DMS 273 (cell line): ENCODE results near the gene NME4.

Experiments
- DNase-seq: peaks from one replicate; lab custom pipeline; 2025; ENCODE audit not compliant: unreplicated experiment; lab: John Stamatoyannopoulos, UW

The NME4 gene

GRCh38 chr16:363110-363765 is 33.8 kb upstream of the NME4 start:
- no peak for DNase-seq

DNA sequence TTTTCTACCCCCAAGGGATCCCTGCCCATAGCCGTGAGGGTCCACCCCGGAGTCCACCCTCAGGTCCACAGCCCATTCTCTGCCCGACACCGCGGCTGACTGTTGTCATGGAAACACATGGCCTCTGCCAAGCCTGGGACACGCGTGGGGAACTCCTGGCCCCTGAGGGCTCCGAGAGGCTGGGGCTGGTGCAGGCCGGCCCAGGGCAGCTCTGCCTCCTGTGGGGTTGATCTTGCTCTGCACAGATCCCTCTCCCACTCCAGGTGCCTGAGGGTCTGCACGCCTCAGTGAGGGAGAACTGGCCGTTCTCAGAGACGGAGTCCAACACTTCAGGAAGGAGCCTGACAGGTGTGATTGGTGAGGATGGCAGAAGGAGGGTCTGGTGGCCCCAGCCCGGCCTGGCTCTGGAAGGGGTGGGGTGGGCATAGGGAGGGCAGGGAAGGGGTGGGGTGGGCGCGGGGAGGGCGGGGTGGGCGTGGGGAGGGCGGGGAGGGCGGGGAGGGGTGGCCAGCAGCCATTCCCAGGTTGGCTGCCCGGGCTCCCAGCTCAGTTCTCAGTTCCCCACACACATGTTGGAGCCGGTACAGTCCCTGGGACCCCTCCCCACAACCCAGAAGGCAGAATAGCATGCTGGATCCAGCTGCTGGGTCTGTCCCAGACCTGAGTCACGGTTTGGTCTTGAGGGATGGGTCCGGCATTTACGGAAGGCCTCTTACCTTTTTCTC is 33.1 kb upstream of the NME4 start:
- DNase-seq: no peak

GRCh38 chr16:364595-365491 is 32.2 kb upstream of the NME4 start:
- DNase-seq: peak; percentile 34

DNA sequence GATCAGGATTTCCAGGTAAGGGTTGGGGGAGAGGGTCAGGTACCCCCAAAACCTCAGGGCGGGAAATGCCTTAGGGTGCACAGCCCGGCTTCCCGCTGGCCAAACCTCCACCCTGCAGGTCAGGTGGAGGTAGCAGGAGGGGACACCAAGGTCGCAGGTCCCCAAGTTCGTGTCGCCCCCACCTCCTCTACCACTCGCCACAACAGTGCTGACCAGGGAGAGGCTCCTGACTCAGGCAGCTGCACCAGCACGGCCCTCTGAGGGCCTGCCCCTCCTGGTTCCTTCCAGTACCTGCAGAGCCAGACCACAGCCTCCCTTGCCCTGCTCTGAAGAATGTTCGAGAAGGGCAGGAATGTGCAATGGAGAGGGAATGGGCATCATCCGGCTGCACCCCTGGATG is 30.5 kb upstream of the NME4 start:
- DNase-seq: no peak

DNA sequence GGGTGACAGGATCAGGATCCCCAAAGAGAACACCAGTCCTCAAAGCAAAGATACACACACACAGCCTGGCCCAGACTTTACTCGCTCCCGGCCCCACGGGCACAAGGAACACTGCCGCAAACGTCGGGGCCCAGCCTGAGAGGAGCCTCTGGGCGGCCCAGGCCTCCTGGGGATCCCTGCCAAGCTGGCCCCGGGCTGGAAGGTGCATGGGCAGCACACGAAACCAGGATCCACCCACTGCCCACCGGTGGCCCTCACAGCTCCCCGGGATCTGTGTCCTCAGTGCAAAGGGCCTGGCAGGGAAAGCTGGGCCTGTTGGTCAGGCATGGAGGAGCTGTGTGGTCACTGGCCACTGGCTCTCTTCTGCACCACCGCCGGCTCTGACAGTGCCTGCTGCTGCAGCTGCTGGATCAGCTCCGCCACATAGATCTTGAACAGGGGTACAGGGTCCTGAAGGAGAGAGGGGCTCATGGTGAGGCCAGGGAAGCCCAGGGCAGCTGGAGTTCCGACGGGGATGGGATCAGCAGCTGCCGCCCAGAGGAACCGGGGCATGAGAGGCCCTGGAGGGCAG is 29.6 kb upstream of the NME4 start:
- DNase-seq: no peak

DNA sequence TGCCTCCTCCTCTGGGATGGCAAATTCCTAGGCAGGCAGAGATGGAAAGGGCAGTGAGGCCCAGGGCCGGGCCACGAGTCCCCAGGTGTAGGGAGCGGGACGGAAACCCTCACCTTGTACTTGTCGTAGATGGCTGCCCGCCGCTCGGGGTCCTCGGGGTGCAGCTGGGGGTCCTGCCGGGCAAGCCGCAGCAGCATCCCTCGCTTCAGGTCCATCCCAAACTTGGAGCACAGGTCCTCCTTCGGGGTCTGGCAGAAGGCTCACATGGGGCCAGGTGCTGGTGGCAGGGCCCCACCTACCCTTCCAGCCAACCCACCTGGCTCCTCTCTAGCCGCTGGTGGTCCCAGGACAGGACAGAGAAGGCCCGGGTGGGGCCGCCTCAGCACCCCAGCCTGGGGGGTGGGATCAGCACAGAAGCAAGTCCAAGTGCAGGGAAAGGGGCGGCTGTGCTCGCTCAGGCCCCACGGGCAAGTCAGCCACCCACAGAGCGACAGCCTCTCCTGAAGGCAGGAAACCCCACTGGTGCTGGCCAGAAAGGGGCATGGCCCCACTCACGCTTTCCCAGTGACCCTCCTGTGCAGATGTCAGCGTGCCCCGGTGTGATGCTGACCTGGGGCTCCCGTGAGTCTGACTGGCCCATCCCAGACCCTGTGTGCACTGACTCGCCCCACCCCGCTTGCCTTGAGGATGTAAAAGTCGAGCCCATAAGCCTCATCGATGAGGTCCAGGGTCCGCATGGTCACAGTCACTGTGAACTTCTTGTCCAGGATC is 28.4 kb upstream of the NME4 start:
- DNase-seq: no peak

GRCh38 chr16:369275-369865 is 27.6 kb upstream of the NME4 start:
- no peak for DNase-seq

DNA sequence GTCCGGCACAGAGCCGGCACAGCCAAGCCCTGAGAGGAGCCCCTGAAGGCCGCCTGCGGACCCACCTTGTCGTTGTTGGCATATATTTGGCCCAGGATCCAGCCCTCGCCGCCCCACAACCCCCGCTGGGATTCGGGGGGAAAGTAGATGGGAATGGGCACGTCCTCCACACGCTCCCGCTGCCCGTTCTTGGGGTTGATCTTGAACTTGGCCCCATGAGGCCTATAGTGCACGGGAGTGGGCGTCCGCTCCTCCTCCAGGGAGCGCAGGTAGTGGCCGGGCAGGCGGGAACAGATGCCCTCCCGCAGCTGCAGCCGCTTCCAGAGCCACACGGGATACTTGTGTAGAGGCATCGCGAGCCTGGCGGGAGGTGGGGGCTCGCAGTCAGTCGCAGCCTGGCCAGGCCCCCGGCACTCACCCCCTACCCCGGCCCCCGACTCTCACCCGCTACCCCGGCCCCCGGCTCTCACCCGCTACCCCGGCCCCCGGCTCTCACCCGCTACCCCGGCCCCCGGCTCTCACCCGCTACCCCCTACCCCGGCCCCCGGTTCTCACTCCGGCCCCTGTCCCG is 27.0 kb upstream of the NME4 start:
- peak; percentile 52 for DNase-seq

GRCh38 chr16:370443-370842 is 26.6 kb upstream of the NME4 start, which contains the start of gene MRPL28:
Gene MRPL28, minus strand, starts transcription at chr16:370538. Its CDS starts 320 bp downstream, at chr16:370218.
- DNase-seq: peak; percentile 97

- no peak for DNase-seq
Measured at GRCh38 chr16:370979-371514, 26.0 kb upstream of the NME4 start.

- DNase-seq: no peak
Measured at GRCh38 chr16:371515-372301, 25.3 kb upstream of the NME4 start.

DNA sequence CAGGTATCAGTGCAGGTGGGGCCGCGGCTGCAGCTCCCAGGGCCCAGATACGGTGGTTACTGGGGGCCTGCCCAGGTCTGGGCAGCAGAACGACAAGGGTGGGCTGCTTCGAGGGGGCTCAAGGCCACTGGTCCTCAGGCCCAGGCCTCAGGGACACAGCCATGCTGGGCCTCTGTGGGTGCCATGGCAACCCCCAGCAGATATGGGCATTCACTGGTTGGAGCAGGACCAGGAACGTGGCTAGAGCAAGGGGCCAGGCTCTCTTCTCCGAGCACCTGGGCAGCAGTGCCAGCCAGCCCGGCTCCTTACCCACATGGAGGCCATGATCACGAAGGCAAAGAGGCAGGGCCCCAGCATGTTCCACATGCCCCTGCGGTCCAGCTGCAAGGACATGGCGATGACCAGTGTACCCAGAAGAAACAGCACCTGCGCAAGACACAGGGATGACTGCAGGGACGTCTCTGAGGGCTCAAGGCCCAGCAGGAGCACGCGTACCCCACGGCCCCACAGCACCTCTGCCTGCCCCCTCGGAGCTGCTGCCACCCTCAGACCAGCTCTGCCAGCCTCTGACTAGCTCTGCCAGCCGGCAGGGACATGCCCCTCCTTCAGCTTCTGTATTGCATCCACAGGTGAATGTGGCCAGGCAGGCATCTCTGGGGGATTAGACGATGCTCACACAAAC is 24.6 kb upstream of the NME4 start:
- DNase-seq: no peak

DNA sequence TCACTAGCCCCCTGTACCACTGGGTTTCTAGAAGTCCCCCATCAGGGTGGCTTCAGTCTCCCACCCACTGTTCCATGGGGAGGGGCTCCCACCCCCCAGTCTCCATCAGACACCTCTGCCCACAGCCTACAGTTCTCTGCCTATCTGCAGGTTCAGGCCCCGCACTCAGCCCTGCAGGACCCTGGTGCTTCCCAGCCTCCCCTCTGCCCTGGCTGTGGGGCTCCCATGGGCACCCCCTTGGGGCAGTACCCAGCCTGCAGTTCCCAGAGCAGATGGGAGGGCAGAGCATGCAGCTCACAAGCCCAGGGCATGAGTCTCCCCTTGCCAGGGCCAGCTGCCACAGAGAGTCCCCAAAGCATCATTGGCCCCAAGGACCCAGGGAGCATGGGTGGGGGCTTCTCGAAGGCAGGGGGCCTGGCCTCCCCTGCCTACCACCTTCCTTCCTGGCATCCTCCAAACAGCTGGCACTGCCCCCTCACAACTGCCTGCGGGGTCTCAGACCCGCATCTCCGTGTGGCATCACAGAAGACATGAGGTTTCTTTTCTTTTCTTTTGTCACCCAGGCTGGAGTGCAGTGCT is 23.9 kb upstream of the NME4 start:
- DNase-seq: no peak

- DNase-seq: no peak
Measured at GRCh38 chr16:373848-374615, 23.0 kb upstream of the NME4 start.

- no peak for DNase-seq
Measured at GRCh38 chr16:374616-374926, 22.4 kb upstream of the NME4 start.

DNA sequence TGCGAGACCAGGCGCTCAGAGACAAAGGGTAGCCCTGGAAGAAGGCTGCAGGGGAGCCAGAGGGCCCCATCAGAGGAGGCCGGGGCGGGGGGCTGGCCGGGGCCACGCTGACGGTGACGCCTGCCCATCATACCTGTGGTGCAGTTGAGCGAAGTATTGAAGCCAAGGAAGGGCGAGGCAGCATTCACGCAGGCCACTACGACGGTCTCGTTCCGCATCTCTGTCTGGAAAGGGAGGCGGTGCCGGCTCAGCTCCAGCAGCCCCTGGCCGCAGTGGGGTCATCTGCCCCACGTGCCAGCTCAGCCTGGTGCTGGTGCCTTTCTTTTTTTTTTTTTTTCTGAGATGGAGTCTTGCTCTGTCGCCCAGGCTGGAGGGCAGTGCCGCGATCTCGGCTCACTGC is 21.8 kb upstream of the NME4 start:
- DNase-seq: no peak
